OCI-LY1 (cell line): ENCODE results near the gene SHF.

Experiments used
- CTCF ChIP-seq: fragments of 200-600 bp; sonication (generic), shearing (Covaris generic); IDR thresholded peaks from 2 replicates; pipeline ENCODE4 v1.5.1; 2017; ENCODE audit warnings: mild to moderate bottlenecking, antibody characterized with exemption, low read length, moderate library complexity, mixed read lengths
- EZH2 ChIP-seq: fragments of 200-600 bp; sonication (generic), shearing (Covaris generic); IDR thresholded peaks from 2 replicates; pipeline ENCODE4 v1.8.0; 2017; ENCODE audit warnings: borderline replicate concordance, mixed run types, mild to moderate bottlenecking, antibody characterized with exemption, low read length, moderate library complexity, mixed read lengths

- TF ChIP-seq CTCF (no peak), EZH2 (no peak)
Measured at GRCh38 chr15:45121706-45122417, 65.9 kb downstream of the SHF start.
